Tibial artery (tissue), 4 donors: ENCODE results near the gene MAP2K4.

Experiments used
- DNase-seq, 2 donors: peaks; one replicate each; pipeline ENCODE4 v3.0.0-alpha.2; 2019
- H3K27ac ChIP-seq, 2 donors: fragments of 200-600 bp; sonication (generic) in 1 of 2; 1 replicate in 1 of 2; 2 replicates in 1 of 2; pipeline ENCODE4 v1.5.1; 2018 to 2019; ENCODE audit warnings: mild to moderate bottlenecking in 1 of 2
- H3K27me3 ChIP-seq, 2 donors: fragments of 200-600 bp; sonication (generic) in 1 of 2; one replicate each; pipeline versions ENCODE4 v1.5.1 to v1.6.0; 2016 to 2019
- H3K36me3 ChIP-seq, 3 donors: fragments of 200-600 bp; sonication (generic) in 2 of 3; one replicate each; pipeline ENCODE4 v1.5.1; 2016 to 2019; ENCODE audit warnings: mild to moderate bottlenecking in 2 of 3
- H3K4me1 ChIP-seq, 4 donors: fragments of 200-600 bp; sonication (generic) in 2 of 4; 1 replicate in 3 of 4; 2 replicates in 1 of 4; pipeline ENCODE4 v1.5.1; 2016 to 2019
- H3K4me3 ChIP-seq, 2 donors: fragments of 200-600 bp; sonication (generic) in 1 of 2; 1 replicate in 1 of 2; 2 replicates in 1 of 2; pipeline ENCODE4 v1.5.1; 2018 to 2019; ENCODE audit warnings: mild to moderate bottlenecking in 2 of 2
- H3K9me3 ChIP-seq, 3 donors: fragments of 200-600 bp; sonication (generic) in 1 of 3; one replicate each; pipeline ENCODE4 v1.5.1; 2016 to 2019
- intact Hi-C: fragments of 100-400 bp; cut with DNase I; formaldehyde crosslinking; loops from one replicate; pipeline ENCODE4 v1.15.0; 2023; ENCODE audit warnings: low total_unique reads
- TF ChIP-seq, protein P1 (sequence below), 2 experiments: fragments of 200-600 bp in 1 of 2; fragments of 450-650 bp in 1 of 2; IDR thresholded peaks; one replicate each; pipeline ENCODE4 v1.5.1; 2017 to 2019; ENCODE audit warnings: antibody characterized with exemption in 2 of 2, mild to moderate bottlenecking in 1 of 2, moderate library complexity in 1 of 2

Gene MAP2K4

DNA sequence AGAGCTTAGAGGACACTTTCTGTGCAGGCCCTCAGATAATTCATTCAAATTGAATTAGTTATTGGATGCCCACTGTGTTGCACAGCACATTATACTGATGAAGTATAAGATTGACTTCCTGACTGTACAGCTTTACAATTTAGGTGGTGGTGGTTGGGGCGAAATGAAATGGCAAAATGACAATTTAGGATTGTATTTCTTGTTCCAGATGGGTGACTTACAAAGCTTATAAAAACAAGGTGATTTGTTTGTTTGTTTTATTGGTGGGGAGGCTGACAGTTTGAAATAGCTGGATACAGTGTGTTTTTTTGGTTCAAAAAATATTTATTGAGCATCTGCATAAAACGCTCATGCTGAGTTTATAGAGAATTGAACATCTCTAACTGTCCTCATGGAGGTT lies 1.6 kb downstream of the MAP2K4 start:
- peaks cover 0 to 50% (median 21%) of the 10 kb centered on the region in 4 donors for H3K4me1 ChIP-seq

DNA sequence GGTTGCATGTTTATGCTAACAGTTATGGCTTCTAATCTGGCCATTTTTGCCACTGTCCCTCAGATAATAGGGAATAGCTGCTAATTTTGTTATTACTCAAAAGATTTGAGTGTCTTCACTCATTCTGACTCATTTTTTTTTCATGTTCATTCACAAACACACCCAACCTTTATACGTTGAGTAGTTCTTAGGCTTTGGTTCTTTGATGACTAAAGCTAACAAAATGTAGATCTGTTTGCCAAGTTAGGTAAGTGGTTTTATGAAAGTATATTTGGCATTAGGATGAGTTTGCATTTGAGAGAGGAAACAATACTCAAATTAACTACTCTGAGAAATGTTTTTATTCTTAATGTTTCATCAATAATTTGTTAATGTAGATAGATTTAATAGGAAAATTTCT lies 3.6 kb downstream of the MAP2K4 start:
- no peaks in the 10 kb centered on the region for H3K36me3 ChIP-seq
- no peak overlapping the region for H3K4me3 ChIP-seq
- intact Hi-C loops: loop anchor here (10.0 kb wide), 1 partner anchor 980 kb away; no protein-coding TSS in a partner anchor
- TF ChIP-seq, protein P1, sequence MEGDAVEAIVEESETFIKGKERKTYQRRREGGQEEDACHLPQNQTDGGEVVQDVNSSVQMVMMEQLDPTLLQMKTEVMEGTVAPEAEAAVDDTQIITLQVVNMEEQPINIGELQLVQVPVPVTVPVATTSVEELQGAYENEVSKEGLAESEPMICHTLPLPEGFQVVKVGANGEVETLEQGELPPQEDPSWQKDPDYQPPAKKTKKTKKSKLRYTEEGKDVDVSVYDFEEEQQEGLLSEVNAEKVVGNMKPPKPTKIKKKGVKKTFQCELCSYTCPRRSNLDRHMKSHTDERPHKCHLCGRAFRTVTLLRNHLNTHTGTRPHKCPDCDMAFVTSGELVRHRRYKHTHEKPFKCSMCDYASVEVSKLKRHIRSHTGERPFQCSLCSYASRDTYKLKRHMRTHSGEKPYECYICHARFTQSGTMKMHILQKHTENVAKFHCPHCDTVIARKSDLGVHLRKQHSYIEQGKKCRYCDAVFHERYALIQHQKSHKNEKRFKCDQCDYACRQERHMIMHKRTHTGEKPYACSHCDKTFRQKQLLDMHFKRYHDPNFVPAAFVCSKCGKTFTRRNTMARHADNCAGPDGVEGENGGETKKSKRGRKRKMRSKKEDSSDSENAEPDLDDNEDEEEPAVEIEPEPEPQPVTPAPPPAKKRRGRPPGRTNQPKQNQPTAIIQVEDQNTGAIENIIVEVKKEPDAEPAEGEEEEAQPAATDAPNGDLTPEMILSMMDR (IDR thresholded peaks at IDR 0.05): no peak
- peaks cover 0 to 50% (median 23%) of the 10 kb centered on the region in 4 donors for H3K4me1 ChIP-seq
- no peaks in the 10 kb centered on the region for H3K9me3 ChIP-seq
- H3K27me3 ChIP-seq: no peaks in the 10 kb centered on the region
- DNase-seq: no peak
- no peak overlapping the region for H3K27ac ChIP-seq

More for the DNA sequence above, 1.6 kb downstream of the MAP2K4 start:
- H3K36me3 ChIP-seq: no peaks in the 10 kb centered on the region
- intact Hi-C loops: loop anchor here (10.0 kb wide), 1 partner anchor 982 kb away; no protein-coding TSS in a partner anchor
- H3K9me3 ChIP-seq: no peaks in the 10 kb centered on the region
- DNase-seq: no peak
- peak overlapping the region in 1 of 2 donors; percentile 78 for H3K4me3 ChIP-seq
- no peaks in the 10 kb centered on the region for H3K27me3 ChIP-seq
- TF ChIP-seq, protein P1 (IDR thresholded peaks at IDR 0.05): no peak
- H3K27ac ChIP-seq: no peak overlapping the region

DNA sequence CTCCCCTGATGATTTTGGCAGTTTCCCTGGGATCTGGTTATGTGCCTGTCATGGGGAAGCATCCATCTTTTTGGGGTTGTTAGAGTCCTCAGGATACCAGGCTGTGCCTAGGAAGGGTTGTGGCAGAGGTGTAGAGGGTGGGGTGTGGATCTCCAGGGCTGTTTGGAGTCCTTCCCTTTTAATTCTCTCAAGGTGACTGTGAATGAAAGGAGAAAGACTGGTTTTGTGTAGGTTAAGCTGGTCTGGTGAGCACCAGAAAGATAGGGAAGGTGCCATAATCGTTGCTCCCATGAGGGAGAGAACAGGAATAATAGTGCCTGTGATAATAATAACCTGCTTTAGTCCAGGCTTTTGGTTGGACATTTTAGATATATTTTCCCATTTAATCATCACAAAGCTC lies 7.0 kb downstream of the MAP2K4 start:
- intact Hi-C loops: loop anchor here (10.0 kb wide), 1 partner anchor 977 kb away; no protein-coding TSS in a partner anchor
- peaks cover 0 to 43% (median 12%) of the 10 kb centered on the region in 4 donors for H3K4me1 ChIP-seq
- no peak for DNase-seq
- no peaks in the 10 kb centered on the region for H3K36me3 ChIP-seq
- no peaks in the 10 kb centered on the region for H3K9me3 ChIP-seq
- TF ChIP-seq, protein P1 (IDR thresholded peaks at IDR 0.05): no peak
- no peak overlapping the region for H3K4me3 ChIP-seq
- H3K27ac ChIP-seq: no peak overlapping the region
- no peaks in the 10 kb centered on the region for H3K27me3 ChIP-seq

DNA sequence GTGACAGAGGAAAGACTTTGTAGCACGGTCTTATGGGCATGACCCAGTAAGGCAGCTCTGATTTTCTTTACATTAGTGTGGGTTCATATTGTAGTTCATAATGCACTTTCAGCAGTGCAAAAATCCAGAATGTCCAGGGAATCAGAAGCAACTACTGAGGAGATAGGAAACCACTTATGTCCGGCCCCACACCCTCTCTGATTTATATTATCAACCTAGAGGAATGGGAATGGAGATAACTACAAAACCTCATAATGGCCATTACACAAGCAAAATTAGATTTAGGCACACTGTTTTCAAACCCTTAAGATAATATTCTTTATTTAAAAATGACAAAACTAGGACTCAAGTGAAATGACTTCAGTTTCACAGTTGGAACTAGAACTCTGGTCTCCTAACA lies 7.9 kb downstream of the MAP2K4 start:
- no peak for DNase-seq
- Histone ChIP-seq H3K9me3 (no peaks in the 10 kb centered on the region), H3K4me1 (peaks cover 0 to 36% (median 6%) of the 10 kb centered on the region in 4 donors), H3K27ac (no peak overlapping the region), H3K36me3 (no peaks in the 10 kb centered on the region), H3K4me3 (no peak overlapping the region), H3K27me3 (no peaks in the 10 kb centered on the region)
- TF ChIP-seq, protein P1 (IDR thresholded peaks at IDR 0.05): no peak
- intact Hi-C loops: loop anchor here (10.0 kb wide), 1 partner anchor 976 kb away; no protein-coding TSS in a partner anchor

DNA sequence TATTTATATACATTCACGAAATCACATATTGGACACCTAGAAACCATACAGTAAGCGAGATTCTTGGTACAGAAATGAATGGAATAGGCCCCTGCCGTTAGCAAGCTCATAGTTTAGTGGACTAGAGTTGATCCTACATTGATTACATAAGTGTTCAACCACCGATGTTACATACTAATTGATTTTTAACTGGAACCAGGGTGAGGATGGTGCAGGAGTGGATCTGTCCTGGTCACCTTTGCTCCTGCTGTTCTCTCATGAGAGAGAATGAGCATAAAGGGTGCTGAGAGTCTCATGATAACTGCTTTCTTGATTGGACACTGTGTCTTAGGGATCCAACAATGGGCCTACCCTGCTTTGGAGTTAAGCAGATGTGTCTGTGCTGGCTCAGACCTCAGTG lies 13.9 kb downstream of the MAP2K4 start:
- no peaks in the 10 kb centered on the region for H3K36me3 ChIP-seq
- no peaks in the 10 kb centered on the region for H3K27me3 ChIP-seq
- H3K4me1 ChIP-seq: peaks cover 0 to 14% (median 4%) of the 10 kb centered on the region in 4 donors
- H3K9me3 ChIP-seq: no peaks in the 10 kb centered on the region
- intact Hi-C loops: no loop called here
- H3K27ac ChIP-seq: no peak overlapping the region
- no peak overlapping the region for H3K4me3 ChIP-seq
- no peak for DNase-seq
- TF ChIP-seq, protein P1 (IDR thresholded peaks at IDR 0.05): no peak

DNA sequence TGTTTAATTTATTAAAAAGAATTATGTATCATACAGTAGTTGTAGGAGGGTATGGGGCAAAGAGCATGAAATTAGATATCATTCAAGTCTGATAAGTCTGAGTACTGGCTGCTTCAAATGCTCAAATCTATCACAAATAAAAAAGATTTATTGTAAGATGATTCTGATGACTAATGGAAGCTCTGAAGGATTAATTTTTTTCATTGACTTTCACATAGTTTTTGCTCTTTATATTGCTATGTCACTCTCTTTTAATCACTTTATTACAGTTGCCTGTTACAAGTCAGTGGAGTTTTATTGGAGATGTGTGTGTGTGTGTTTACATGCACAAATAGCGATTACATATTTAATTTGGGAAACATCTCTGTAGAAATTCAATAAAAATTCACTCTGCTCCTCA lies 15.0 kb downstream of the MAP2K4 start:
- H3K4me1 ChIP-seq: peaks cover 0 to 9% (median 4%) of the 10 kb centered on the region in 4 donors
- DNase-seq: no peak
- H3K9me3 ChIP-seq: no peaks in the 10 kb centered on the region
- no peaks in the 10 kb centered on the region for H3K27me3 ChIP-seq
- intact Hi-C loops: no loop called here
- no peak overlapping the region for H3K27ac ChIP-seq
- H3K36me3 ChIP-seq: no peaks in the 10 kb centered on the region
- H3K4me3 ChIP-seq: no peak overlapping the region
- TF ChIP-seq, protein P1 (IDR thresholded peaks at IDR 0.05): no peak
